Panc1 (cell line): ENCODE data around the gene CRYBG3. TPM values are rescaled to one million over a fixed set of nuclear protein-coding genes. Genes with fewer than 3 reads are reported as not detected.

Experiments
- ATAC-seq: fragments of 200-7000 bp; cut with Tn5 transposase; 2 replicates; pipeline ENCODE4 v1.9.1; 2020; ENCODE audit warnings: mild to moderate bottlenecking, moderate library complexity
- BruUV-seq: library from RNA; stranded (reverse); fragments of 400-500 nt; replicated peaks from 2 replicates; lab custom pipeline; 2021; lab: Mats Ljungman, UMichigan
- CTCF ChIA-PET: fragments of 300-600 bp; sonication (Branson Sonifier 250); formaldehyde crosslinking; loops from one replicate; lab custom pipeline; 2022; ENCODE audit warnings: antibody characterized with exemption; lab: Charles Lee
- POLR2A ChIA-PET: fragments of 300-600 bp; sonication (Branson Sonifier 250); formaldehyde crosslinking; loops from one replicate; lab custom pipeline; 2022; ENCODE audit warnings: antibody characterized with exemption; lab: Charles Lee
- DNase-seq: peaks from one replicate; pipeline ENCODE4 v3.0.0-alpha.2; 2010; ENCODE audit warnings: low read depth, low spot score
- H3K27ac ChIP-seq: 2 replicates; pipeline ENCODE4 v1.5.1; 2011; ENCODE audit warnings: mild to moderate bottlenecking, low read length, inconsistent platforms
- H3K27me3 ChIP-seq: fragments of 200-500 bp; sonication (Bioruptor generic); 2 replicates; pipeline ENCODE4 v1.6.0; 2014; ENCODE audit warnings: low read length, inconsistent platforms; ENCODE audit not compliant: control insufficient read depth, insufficient read depth
- H3K36me3 ChIP-seq: fragments of 200-500 bp; sonication (Bioruptor generic); 2 replicates; pipeline ENCODE4 v1.5.1; 2014; ENCODE audit warnings: inconsistent platforms, mild to moderate bottlenecking, low read length, moderate library complexity; ENCODE audit not compliant: control insufficient read depth, insufficient read depth
- H3K4me1 ChIP-seq: 2 replicates; pipeline ENCODE4 v1.5.1; 2011; ENCODE audit warnings: inconsistent platforms, mild to moderate bottlenecking, low read length, moderate library complexity; ENCODE audit not compliant: control insufficient read depth, insufficient read depth
- H3K4me3 ChIP-seq, 2 experiments: 2 replicates each; pipeline ENCODE4 v1.5.1; 2011 to 2012; ENCODE audit warnings: low read depth in 2 of 2, low read length in 2 of 2, mild to moderate bottlenecking in 2 of 2, inconsistent platforms in 1 of 2, moderate library complexity in 1 of 2
- H3K9me3 ChIP-seq: fragments of 200-500 bp; sonication (Bioruptor generic); 2 replicates; pipeline ENCODE4 v1.5.1; 2014; ENCODE audit warnings: low read depth, mild to moderate bottlenecking, inconsistent platforms, low read length, moderate library complexity; ENCODE audit not compliant: control insufficient read depth, insufficient read depth
- POLR2AphosphoS5 ChIP-seq: IDR thresholded peaks from 2 replicates; pipeline ENCODE4 v1.6.1; 2012; ENCODE audit warnings: mild to moderate bottlenecking, low read depth, low read length, moderate library complexity
- SIN3A ChIP-seq: IDR thresholded peaks from 2 replicates; pipeline ENCODE4 v1.6.1; 2012; ENCODE audit warnings: low read depth, mild to moderate bottlenecking, low read length, moderate library complexity, borderline replicate concordance; ENCODE audit not compliant: insufficient read depth
- TCF7L2 ChIP-seq: IDR thresholded peaks from 2 replicates; pipeline ENCODE4 v1.6.1; 2011; ENCODE audit warnings: mild to moderate bottlenecking, low read depth, low read length, inconsistent platforms
- in situ Hi-C: cut with HindIII; loops from 2 replicates; pipeline ENCODE4 v1.10.0; 2016; ENCODE audit warnings: low sequenced_read_pairs, low pct_unique_long_range_greater_than_20kb
- intact Hi-C: fragments of 100-400 bp; cut with micrococcal nuclease; formaldehyde crosslinking; loops from one replicate; pipeline ENCODE4 v1.10.0; 2022; ENCODE audit not compliant: unreplicated experiment
- total RNA-seq: library from RNA; stranded (reverse); gene quantifications from one replicate; pipeline ENCODE4 v1.2.1, GENCODE V29; 2021; ENCODE audit not compliant: unreplicated experiment
- TF ChIP-seq, protein P1 (sequence below): fragments of 450-650 bp; IDR thresholded peaks from 2 replicates; pipeline ENCODE4 v1.5.1; 2017; ENCODE audit warnings: mild to moderate bottlenecking
- TF ChIP-seq, protein P2 (sequence below), 2 experiments: IDR thresholded peaks; 2 replicates each; pipeline ENCODE4 v1.6.1; 2011 to 2012; ENCODE audit warnings: low read depth in 2 of 2, control low read depth in 1 of 2, low read length in 1 of 2, mild to moderate bottlenecking in 1 of 2, moderate library complexity in 1 of 2; ENCODE audit not compliant: insufficient read depth in 1 of 2

CRYBG3 gene
- total RNA-seq, 1 experiment from 2014 or later = 24.6 TPM

DNA sequence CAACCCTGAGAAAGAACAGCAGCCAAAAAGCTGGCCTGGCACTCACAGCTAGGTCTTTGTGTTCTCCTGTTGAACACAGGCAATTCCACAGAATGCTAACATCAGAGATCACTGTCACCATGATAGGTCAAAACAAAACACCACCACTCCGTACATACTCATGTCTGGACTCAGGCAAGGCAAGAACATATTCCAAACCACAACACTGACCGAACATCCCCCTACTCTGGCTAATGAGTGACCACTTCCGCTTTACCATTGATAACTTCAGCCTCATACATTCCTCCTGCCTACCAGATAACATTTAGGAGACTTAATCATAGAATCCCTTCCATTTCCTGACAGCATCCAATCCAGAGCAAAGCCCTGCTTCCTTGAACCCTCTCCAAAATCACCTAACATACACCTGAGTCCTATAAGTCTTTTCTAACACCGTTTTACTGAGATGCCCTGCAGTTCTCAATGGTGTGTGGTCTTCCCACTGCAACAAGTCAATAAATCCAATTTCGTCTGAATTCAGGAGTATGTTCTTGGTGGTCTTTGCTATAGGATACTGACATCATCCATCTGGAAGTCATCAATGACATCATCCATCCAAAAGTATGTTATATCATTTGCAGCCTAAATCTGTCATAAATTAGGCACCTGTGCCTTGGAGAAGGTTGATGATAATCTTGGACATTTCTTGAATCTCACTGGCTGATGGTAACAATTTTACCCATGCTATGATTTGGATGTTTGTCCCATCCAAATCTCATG lies 126.7 kb downstream of the CRYBG3 start:
- ChIA-PET POLR2A (no interaction called here), CTCF (no interaction called here)
- in situ Hi-C loops (no loop called here), intact Hi-C loops (loop anchor here (10.0 kb wide), 1 partner anchor 154 kb away; no protein-coding TSS in a partner anchor)
- H3K4me1 ChIP-seq = no peaks in the 10 kb centered on the region
- peaks cover 31% of the 10 kb centered on the region for H3K36me3 ChIP-seq
- BruUV-seq = no TSS peak
- no peaks in the 10 kb centered on the region for H3K9me3 ChIP-seq
- H3K27ac ChIP-seq = no peak overlapping the region
- ATAC-seq = no peak
- no peak for TF ChIP-seq SIN3A
- TF ChIP-seq, protein P1, sequence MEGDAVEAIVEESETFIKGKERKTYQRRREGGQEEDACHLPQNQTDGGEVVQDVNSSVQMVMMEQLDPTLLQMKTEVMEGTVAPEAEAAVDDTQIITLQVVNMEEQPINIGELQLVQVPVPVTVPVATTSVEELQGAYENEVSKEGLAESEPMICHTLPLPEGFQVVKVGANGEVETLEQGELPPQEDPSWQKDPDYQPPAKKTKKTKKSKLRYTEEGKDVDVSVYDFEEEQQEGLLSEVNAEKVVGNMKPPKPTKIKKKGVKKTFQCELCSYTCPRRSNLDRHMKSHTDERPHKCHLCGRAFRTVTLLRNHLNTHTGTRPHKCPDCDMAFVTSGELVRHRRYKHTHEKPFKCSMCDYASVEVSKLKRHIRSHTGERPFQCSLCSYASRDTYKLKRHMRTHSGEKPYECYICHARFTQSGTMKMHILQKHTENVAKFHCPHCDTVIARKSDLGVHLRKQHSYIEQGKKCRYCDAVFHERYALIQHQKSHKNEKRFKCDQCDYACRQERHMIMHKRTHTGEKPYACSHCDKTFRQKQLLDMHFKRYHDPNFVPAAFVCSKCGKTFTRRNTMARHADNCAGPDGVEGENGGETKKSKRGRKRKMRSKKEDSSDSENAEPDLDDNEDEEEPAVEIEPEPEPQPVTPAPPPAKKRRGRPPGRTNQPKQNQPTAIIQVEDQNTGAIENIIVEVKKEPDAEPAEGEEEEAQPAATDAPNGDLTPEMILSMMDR = no peak
- TF ChIP-seq, protein P2, sequence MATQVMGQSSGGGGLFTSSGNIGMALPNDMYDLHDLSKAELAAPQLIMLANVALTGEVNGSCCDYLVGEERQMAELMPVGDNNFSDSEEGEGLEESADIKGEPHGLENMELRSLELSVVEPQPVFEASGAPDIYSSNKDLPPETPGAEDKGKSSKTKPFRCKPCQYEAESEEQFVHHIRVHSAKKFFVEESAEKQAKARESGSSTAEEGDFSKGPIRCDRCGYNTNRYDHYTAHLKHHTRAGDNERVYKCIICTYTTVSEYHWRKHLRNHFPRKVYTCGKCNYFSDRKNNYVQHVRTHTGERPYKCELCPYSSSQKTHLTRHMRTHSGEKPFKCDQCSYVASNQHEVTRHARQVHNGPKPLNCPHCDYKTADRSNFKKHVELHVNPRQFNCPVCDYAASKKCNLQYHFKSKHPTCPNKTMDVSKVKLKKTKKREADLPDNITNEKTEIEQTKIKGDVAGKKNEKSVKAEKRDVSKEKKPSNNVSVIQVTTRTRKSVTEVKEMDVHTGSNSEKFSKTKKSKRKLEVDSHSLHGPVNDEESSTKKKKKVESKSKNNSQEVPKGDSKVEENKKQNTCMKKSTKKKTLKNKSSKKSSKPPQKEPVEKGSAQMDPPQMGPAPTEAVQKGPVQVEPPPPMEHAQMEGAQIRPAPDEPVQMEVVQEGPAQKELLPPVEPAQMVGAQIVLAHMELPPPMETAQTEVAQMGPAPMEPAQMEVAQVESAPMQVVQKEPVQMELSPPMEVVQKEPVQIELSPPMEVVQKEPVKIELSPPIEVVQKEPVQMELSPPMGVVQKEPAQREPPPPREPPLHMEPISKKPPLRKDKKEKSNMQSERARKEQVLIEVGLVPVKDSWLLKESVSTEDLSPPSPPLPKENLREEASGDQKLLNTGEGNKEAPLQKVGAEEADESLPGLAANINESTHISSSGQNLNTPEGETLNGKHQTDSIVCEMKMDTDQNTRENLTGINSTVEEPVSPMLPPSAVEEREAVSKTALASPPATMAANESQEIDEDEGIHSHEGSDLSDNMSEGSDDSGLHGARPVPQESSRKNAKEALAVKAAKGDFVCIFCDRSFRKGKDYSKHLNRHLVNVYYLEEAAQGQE (IDR thresholded peaks at IDR 0.05; ENCODE audit: insufficient read depth in 1 of 2, low read depth in 2 of 2, low read length in 1 of 2) = no peak
- TF ChIP-seq POLR2AphosphoS5 = no peak
- no peak for TF ChIP-seq TCF7L2
- no peak overlapping the region for H3K4me3 ChIP-seq
- H3K27me3 ChIP-seq = no peaks in the 10 kb centered on the region
- DNase-seq = no peak

DNA sequence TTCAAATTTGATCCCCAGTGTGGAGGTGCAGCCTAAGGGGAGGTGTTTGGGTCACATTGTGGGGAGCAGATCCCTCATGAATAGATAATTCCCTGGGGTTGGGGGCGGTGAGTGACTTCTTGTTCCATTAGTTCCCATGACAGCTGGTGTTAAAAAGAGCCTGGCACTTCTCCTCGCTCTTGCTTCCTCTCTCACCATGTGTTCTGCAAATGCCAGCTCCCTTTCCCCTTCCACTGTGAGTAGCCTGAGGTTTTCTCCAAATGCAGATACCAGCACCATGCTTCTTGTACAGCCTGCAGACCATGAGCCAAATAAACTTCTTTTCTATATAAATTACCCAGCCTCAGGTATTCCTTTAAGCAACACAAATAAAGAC lies 127.3 kb downstream of the CRYBG3 start:
- Histone ChIP-seq H3K27me3 (no peaks in the 10 kb centered on the region), H3K36me3 (peaks cover 30% of the 10 kb centered on the region), H3K27ac (no peak overlapping the region), H3K4me3 (no peak overlapping the region), H3K9me3 (no peaks in the 10 kb centered on the region), H3K4me1 (no peaks in the 10 kb centered on the region)
- intact Hi-C loops (loop anchor here (10.0 kb wide), 1 partner anchor 154 kb away; no protein-coding TSS in a partner anchor), in situ Hi-C loops (no loop called here)
- ChIA-PET POLR2A (no interaction called here), CTCF (no interaction called here)
- DNase-seq = no peak
- no TSS peak for BruUV-seq
- TF ChIP-seq, protein P1 = no peak
- TF ChIP-seq POLR2AphosphoS5 = no peak
- TF ChIP-seq TCF7L2 = no peak
- TF ChIP-seq, protein P2 (IDR thresholded peaks at IDR 0.05; ENCODE audit: insufficient read depth in 1 of 2, low read depth in 2 of 2, low read length in 1 of 2) = no peak
- TF ChIP-seq SIN3A = no peak
- no peak for ATAC-seq
